Mammary epithelial cell (primary cell): ENCODE data around the gene SOX8.

Source experiments
- CTCF ChIP-seq, 2 donors: IDR thresholded peaks in 1 of 2; conservative IDR thresholded peaks in 1 of 2; 2 replicates each; pipeline ENCODE4 v1.5.1; 2011 to 2012; ENCODE audit warnings: inconsistent platforms in 2 of 2, low read length in 2 of 2, mild to moderate bottlenecking in 2 of 2, control low read depth in 1 of 2, low read depth in 1 of 2; ENCODE audit not compliant: insufficient read depth in 1 of 2; ENCODE audit errors: extremely low read depth in 1 of 2
- EZH2 ChIP-seq: IDR thresholded peaks from 2 replicates; pipeline ENCODE4 v1.6.1; 2012; ENCODE audit warnings: low read length, inconsistent platforms, borderline replicate concordance

- TF ChIP-seq CTCF (conservative IDR thresholded peaks at IDR 0.05 in 1 of 2, IDR thresholded peaks at IDR 0.05 in 1 of 2; ENCODE audit: extremely low read depth in 1 of 2, insufficient read depth in 1 of 2, low read depth in 1 of 2, low read length in 2 of 2) (no peak), EZH2 (no peak)
Observed at GRCh38 chr16:993731-994130, 12.2 kb downstream of the SOX8 start.
